NCI-H1694 (cell line): ENCODE results near the gene GLTPD2.
"Not testable (repeated sequence)": the region's sequence is repeated elsewhere in the genome, so short reads cannot be mapped to it uniquely, and the experiment has no call there.

Experiments
- DNase-seq: peaks from one replicate; lab custom pipeline; 2025; lab: John Stamatoyannopoulos, UW

GLTPD2 gene

DNA sequence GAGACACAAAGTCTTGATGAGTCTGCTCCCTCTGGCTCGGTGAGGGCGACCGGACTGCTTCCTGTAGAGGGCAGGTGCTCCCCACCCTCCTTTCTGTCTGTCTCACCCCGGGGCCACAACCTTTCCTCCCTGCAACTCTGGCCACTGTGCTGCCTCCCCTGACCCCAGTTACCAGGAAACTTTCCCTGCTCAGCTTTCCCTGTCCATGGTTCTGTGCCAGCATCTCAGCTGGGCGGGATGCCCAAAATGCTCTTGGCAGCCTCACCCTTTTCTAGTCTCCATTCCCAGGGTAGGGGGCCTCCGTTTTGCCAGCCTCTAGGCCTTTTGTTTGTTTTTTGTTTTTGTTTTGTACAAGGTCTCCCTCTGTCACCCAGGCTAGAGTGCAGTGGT lies 19.6 kb downstream of the GLTPD2 start:
- DNase-seq = peak; percentile 67

DNA sequence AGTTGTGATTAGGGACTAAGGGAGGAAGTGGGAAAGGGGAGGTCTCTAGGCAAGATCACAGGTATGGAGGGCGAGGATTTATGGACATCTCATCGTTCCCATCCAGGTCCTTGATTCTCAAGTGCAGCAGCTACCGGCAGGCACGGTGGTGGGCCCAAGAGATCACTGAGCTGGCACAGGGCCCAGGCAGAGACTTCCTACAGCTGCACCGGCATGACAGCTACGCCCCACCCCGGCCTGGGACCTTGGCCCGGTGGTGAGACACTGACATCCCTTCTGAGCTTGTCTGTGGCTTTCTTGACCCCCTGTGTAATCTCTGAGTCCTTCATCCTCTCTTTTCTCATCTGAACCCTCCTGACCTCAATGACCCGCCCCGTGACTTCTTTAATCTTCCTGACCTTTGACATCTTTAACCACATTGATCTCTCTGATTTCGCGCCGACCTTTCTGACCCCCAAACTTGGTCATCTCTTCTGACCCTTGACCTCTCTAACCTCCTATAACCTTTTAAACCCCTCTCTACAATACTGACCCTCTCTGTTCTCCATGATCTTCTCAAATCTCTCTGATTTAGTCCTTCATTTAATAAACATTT lies 22.0 kb downstream of the GLTPD2 start:
- DNase-seq = no peak

DNA sequence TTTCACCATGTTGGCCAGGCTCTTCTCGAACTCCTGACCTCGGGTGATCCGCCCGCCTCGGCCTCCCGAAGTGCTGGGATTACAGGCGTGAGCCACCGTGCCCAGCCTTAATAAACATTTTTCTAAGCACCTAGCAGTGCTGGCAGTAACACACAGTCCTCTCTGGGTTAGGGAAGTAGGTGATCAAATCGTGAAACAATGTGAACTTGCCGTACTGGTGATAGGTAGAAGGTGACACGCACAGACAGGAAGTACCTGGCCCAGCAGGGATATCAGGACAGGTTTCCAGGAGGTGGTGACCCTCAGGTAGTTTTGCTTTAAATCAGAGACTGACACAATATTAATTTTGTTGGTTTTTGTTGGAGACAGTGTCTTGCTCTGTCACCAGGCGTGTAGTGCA lies 22.7 kb downstream of the GLTPD2 start:
- DNase-seq = no peak

- DNase-seq = no peak
These were observed 23.9 kb downstream of the GLTPD2 start for GRCh38 chr17:4812690-4813089.

- no peak for DNase-seq
These were observed 26.4 kb downstream of the GLTPD2 start for GRCh38 chr17:4815043-4815675.

GRCh38 chr17:4816826-4817225 lies 28.1 kb downstream of the GLTPD2 start:
- no peak for DNase-seq

- no peak for DNase-seq
These were observed 29.5 kb downstream of the GLTPD2 start for GRCh38 chr17:4818276-4818675.

DNA sequence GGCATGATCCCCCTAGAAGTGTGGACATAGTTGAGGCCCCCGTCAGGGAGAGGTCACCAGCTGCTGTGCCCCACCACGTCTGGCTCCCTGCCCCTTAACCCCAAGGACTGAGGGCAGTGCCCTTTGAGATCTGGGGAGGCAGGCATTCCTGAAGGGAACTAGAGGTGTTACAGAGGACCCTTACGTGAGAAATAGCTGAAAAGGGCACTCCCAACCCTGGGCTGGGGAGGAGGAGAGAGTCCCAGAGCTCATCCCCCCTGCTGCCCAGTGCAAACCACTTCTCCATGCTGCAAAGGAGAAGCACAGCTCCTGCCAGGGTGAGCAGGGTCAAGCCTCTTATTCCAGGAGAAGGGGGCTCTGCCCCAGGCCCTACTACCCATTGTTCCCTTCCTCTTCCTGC lies 34.1 kb downstream of the GLTPD2 start:
- DNase-seq = no peak

DNA sequence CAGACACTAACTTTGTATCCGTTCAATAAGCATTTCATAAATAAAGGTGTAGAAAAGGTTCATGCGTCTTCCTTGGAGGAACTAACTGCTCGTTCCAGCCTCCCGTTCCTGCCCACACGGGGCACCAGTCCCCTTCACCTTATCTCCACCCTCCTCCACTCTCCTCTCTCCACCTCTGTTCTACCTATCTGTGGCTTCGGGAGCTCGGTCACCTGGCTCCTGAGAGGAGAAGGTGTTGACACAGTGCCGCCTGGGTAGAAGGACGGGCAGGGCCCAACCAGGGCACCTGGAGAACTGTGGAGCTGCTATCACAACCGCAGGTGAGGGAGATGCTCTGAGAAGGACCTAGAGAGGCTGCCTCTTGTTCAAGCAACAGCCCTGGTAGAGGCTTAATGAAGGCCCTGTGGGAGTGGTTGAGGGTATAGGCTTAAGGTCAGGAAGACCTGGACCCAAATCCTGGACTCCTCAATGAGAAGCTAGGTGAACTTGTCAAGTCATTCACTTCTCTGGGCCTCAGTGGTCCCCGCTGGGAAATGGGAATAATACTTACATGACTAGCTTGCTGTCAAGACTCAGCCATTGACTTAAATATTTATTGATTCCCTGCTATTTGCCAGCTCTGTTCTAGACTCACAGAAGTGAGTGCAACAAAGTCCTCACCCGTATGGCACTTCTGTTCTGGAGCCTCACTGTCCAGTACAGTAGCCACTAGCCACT lies 34.8 kb downstream of the GLTPD2 start:
- DNase-seq = no peak

DNA sequence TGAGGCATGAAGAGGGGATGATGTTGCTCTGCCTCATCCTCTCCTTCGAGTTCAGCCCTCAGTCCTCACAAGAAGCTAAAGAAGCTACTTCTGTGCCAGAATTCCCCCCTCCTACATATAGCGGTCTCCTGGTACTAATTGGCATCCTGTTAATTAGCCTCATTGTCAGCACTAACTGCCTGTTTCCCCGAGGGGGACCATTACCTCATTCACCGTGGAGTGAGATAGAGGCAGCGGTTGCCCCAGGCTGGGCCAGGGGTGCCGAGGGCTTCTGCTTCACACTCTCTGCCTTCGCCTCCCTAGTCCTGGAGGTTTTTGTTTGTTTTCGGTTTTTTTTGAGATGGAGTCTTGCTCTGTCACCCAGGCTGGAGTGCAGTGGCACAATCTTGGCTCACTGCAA lies 38.6 kb downstream of the GLTPD2 start:
- no peak for DNase-seq

DNA sequence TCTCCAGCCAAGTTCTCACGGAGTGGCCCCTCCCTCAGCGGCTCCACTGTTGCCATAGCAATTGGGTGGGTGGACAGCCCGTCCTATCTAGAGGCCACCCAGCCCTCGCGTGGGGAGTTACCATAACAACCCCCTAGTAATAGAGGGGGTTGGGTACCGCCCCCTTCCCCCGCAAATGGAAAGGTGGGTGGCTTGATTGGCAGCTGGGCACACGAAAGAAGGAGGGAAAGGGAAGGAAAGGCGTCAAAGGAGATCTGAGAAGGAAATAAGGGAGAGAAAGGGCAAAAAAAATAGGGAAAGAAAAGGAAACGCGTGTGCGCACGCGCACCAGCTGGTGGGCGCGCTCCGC lies 44.0 kb downstream of the GLTPD2 start:
- DNase-seq = not testable (repeated sequence)

DNA sequence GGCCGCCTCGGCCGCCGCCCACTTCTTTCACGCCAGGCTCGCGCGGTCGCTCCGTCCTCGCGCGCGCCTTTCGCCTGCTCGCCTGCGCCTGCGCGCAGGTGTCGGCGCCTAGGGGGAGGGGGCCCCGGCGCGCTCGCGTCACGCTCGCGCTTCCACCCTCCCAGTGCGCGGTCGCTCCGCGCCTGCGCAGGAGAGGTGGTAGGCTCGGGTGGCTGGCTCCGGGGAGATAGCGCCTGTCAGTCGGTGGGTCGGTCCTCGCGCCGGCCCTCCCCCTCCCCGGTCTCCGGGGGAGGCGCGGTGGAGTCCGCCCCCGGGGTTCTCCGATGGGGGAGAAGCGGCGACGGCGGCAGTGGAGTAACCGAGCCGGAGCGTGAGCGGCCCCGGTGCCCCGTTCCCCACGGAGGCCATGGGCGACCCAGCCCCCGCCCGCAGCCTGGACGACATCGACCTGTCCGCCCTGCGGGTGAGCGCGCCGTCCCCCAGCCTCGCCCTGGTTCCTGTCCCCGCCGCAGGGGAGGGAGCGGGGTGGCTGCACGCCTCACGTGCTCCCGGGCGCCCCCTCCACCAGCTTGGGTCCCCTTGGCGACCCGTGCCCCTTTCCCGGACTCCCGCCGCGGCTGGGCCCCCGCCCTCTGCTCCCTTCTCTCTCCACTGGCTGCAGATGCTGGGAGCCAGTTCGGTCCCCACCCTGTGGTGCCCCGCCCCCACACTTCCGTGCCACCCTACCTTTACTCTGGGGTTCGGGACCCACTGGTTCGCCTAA lies 44.6 kb downstream of the GLTPD2 start, which contains the start of gene MINK1:
MINK1 (plus strand) TSS at position 163 of the 763 bp plus-strand sequence; CDS start at position 407, 244 bp downstream.
- peak; percentile 75 for DNase-seq

DNA sequence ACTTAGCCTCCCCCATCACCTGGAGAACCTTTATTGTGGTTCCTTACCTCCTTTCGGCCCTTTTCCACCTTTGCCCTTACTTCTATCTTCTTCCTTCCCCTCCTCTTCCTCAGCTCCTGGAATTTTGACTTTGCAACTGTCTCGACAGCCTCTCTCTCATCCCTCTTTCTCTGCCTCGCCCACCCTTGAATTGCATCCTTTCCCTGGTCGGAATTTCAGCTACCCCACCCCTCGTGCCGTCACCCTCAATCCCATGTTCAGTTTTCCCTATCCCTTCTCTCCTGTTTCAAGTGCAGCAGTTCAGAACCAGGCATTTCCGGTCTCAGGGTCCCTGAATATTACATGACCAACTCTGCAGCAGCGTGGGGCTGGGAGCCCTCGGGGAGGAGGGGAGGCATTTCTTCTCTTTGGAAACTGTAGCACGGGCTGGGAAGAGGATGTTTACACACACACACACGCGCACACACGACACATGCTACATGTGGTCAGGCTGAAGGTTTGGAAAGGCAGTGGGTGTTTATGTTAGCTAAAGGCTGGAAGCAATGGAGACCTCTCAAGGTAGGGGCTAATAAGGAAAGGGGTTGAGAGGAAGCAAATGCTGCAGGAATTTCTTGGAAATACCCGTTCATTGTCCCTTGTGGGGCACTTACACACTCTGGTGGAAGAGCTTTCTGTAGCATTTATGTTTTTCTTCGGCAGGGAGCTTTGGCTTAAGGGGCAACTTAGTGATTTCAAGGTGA lies 45.3 kb downstream of the GLTPD2 start:
- no peak for DNase-seq

DNA sequence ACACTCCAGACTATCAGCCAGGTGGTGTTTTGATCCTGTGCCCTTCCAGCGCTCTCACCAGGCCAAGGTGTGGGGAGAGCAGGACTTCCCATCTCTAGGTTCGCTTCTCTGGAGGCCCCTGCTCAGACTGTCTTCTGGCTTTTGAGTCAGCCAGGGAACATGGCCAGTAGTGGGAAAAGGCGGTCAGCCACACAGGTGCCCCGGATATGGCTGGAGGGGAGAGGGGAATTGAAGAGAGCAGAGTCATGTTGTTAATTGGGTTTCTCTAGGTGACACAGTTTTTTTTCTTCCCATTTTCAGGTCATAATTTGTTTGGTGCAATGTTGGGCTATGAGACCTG lies 45.9 kb downstream of the GLTPD2 start:
- no peak for DNase-seq

DNA sequence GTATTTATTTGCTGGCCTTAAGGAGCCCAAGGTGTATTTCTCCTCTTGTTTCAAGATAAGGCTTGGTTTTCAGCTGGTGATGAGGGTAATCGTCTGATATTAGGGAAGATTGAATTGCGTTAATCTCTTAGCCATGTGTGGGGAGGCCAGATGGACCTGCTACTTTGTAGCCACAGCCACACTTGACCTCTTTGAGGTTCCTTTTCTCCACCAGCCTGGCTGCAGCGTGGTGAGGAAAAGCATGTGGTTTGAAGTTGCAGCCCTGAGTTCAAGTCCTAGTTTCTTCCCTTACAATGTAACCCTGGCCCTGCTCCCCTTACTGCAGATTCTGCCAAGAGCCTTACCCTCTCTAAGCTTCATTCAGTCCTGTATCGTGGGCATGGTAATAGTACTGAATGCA lies 47.5 kb downstream of the GLTPD2 start:
- no peak for DNase-seq

DNA sequence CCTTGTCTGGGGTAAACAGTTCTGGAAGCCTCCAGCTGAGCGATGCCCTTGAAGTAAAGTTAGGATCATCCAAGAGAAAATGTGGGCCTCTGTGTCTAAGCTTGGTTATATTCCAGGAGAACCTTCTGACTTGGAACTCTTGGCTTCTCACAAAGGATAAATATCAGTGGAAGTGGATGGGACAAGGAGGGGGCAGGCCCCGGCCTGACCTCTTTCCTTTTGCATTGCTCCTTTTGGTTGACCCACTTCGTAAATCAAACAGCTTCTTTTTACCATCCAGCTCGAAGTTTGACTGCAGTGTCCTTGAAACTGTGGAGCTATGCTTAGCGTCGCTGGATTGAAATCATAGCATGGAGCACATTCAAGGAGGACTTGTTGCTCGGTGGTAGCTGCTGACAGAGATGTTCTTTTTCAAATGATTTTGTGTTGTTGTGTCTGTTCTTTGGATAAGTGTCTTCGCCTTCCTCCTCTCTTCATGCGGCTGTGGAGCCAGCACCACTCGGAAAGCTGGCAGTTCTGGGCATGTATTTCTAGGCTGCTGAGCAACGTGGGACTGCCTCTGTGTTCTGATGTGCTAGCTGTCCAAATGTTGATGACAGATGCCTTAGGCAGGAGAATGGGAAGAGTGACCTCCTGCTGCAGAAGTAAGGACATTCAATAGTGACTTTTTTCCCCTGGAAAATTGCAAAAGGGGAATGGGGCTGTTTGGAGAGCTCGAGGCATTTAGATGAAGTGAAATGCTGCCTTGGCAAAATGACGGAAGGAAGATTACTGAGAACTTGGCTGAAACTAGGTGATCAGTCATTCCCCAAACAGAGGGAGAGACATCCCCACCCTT lies 48.9 kb downstream of the GLTPD2 start:
- no peak for DNase-seq

DNA sequence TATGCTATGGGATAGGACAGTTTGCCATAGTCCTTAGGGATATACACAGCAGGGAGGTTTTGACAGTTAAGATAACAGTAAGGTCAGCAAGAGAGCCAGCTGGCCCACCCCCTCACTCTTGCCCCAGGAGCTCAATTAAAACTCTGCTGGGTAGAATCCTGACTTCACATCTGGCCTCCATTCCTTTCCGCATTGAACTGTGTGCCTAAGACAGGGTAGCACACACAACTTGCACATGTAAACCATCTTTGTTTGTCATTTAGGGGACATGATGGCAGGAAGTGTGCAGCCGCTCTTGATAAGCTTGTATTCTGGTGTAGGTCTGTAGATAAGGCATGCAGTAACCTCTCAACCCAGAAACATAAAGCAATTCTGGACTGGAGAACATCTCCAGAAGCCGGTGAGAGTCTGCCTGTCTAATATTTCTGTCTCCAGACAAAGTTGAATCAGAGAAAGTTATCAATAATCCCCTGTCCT lies 49.6 kb downstream of the GLTPD2 start:
- DNase-seq = no peak

DNA sequence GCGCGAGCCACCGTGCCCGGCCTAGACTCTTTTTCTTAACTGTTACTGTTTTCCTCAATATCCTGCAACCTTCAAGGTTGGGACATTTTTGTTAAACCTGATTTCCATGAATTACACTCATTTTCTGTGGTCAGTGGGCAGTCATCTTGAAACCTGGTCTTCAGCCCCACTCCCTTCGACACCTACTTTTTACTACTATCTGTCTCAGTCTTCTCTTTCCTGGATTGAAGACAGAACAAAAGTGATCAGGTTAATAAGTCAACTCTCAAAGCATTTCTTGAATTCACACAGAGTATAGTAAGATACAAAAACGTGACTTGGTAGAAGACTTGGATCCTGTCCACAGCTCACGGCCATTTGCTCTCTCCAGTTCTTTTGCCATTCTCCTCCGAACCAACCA lies 50.5 kb downstream of the GLTPD2 start:
- DNase-seq = no peak
